ENCODE results near the gene WDR31.
A peak's percentile ranks its signal among the peaks of the same experiment; 100 is the strongest.

Gene WDR31

DNA sequence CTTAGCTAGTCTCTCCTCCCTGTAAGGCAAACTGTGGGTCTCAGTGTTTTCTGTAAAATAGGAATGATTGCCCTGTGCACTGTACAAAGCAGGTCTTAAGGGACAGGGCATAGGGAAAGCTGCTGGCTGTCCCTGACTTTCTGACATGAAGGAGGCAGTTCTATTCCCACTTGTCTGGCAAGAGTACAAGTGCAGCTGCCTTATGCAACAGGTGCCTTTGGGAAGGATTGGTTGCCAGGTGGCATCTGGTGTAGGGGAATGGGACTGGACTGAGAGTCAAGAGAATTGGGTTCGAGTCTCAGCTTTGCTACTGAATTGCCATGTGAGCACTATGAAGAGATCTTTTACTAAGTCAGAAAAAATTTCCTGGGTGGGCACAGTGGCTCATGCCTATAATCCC lies 19.3 kb upstream of the WDR31 start:
- CTCF ChIA-PET = interaction anchor here (0.9 to 1.7 kb wide), 2 partner anchors 9 to 14 kb away, joined by 4 to 5 read pairs; no protein-coding TSS in a partner anchor
- no peaks in the 10 kb centered on the region for H3K27me3 ChIP-seq (replicated peaks in 2 of 5; ENCODE audit: control insufficient read depth in 4 of 5, insufficient read depth in 5 of 5, low read length in 4 of 5)
- POLR2A ChIA-PET = no interaction called here

DNA sequence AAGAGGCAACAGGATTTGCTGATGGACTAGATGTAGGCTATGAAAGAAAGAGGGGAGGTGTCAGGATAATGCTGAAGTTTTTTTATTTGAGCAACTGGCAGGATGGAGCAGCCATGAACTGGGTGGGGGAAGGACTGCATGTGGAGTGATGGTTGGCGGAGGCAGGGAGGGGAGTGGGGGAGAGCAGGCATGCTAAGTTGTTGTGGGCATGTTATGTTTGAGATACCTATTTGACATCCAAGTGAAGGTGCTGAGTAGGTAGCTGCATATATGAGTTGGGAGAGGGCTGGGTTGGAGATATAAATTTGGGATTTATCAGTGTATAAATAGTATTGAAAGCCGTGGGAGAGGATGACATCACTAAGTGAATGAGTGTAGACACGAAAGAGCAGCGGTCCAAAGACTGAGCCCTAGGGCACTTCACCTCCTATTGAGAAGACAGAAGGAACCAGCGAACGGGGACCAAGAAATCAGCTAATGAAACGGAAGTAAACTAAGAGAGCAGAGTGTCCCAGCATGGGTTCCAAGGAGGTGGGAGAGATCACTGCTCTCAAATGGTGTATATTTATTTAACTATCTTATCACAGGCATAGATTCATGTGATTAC lies 16.7 kb upstream of the WDR31 start:
- ChIA-PET CTCF (interaction anchor here (1.4 to 1.6 kb wide), 3 partner anchors 8 to 43 kb away, joined by 5 to 7 read pairs (median 6); partner anchors contain the start of gene BSPRY), POLR2A (interaction anchor here (1.2 kb wide), 1 partner anchor 9 kb away, joined by 3 read pairs; no protein-coding TSS in a partner anchor)
- no peak overlapping the region for H3K27ac ChIP-seq (ENCODE audit: insufficient read depth in 1 of 2, low read depth in 1 of 2, low read length in 2 of 2, poor library complexity in 1 of 2, severe bottlenecking in 2 of 2)
- H3K27me3 ChIP-seq (replicated peaks in 2 of 5; ENCODE audit: control insufficient read depth in 4 of 5, insufficient read depth in 5 of 5, low read length in 4 of 5) = no peaks in the 10 kb centered on the region
- peaks cover 9 to 68% (median 19%) of the 10 kb centered on the region in 4 experiments for H3K36me3 ChIP-seq (ENCODE audit: control insufficient read depth in 4 of 4, insufficient read depth in 4 of 4, low read length in 3 of 4)
- 97% methylated on average over 4 of the region's 7 CpGs for WGBS (ENCODE audit: insufficient coverage)
- no peak overlapping the region for H3K4me3 ChIP-seq (ENCODE audit: control insufficient read depth in 1 of 7, extremely low read depth in 1 of 7, insufficient read depth in 4 of 7, low read depth in 2 of 7, low read length in 6 of 7)
- H3K9me3 ChIP-seq (ENCODE audit: control extremely low read depth in 1 of 5, control insufficient read depth in 4 of 5, insufficient read depth in 2 of 5, low read depth in 1 of 5, low read length in 4 of 5) = no peaks in the 10 kb centered on the region
- no peak for DNase-seq
- H3K4me1 ChIP-seq (ENCODE audit: control extremely low read depth in 1 of 4, control insufficient read depth in 4 of 4, insufficient read depth in 4 of 4, low read length in 3 of 4) = peaks cover 0 to 14% (median 10%) of the 10 kb centered on the region in 4 experiments

More for the DNA sequence above, 19.3 kb upstream of the WDR31 start:
- 100% methylated on average over 1 of the region's 1 CpG for WGBS (ENCODE audit: insufficient coverage)
- DNase-seq = no peak
- H3K9me3 ChIP-seq (ENCODE audit: control extremely low read depth in 1 of 5, control insufficient read depth in 4 of 5, insufficient read depth in 2 of 5, low read depth in 1 of 5, low read length in 4 of 5) = no peaks in the 10 kb centered on the region
- H3K36me3 ChIP-seq (ENCODE audit: control insufficient read depth in 4 of 4, insufficient read depth in 4 of 4, low read length in 3 of 4) = peaks cover 9 to 77% (median 24%) of the 10 kb centered on the region in 4 experiments
- H3K4me1 ChIP-seq (ENCODE audit: control extremely low read depth in 1 of 4, control insufficient read depth in 4 of 4, insufficient read depth in 4 of 4, low read length in 3 of 4) = no peaks in the 10 kb centered on the region
- H3K27ac ChIP-seq (ENCODE audit: insufficient read depth in 1 of 2, low read depth in 1 of 2, low read length in 2 of 2, poor library complexity in 1 of 2, severe bottlenecking in 2 of 2) = no peak overlapping the region
- no peak overlapping the region for H3K4me3 ChIP-seq (ENCODE audit: control insufficient read depth in 1 of 7, extremely low read depth in 1 of 7, insufficient read depth in 4 of 7, low read depth in 2 of 7, low read length in 6 of 7)

DNA sequence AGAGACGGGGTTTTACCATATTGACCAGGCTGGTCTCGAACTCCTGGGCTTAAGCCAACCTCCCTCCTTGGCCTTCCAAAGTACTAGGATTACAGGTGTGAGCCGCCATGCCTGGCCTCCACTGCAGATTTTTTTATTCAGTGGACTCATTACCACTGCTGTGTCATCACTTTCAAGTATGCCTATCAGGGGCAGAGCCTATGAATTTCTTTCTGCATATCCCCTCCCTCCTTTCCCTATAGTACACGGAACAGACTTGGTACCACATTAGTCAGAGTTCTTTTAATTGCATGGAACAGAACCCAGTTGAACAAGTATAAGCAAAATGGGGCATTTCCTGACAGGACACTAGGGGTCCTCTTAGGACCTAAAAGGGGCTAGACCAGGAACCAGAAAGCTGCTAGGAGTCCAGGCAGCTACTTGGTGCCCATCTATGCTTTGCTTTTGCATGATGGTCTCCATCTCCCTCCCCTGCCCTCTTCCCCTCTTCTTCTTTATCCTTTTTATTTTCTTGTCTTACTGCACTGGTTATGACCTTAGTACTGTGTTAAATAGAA lies 15.0 kb upstream of the WDR31 start:
- DNase-seq = peak in 1 of 3 donors; percentile 36
- Histone ChIP-seq H3K4me3 (ENCODE audit: control insufficient read depth in 1 of 7, extremely low read depth in 1 of 7, insufficient read depth in 4 of 7, low read depth in 2 of 7, low read length in 6 of 7) (no peak overlapping the region), H3K36me3 (ENCODE audit: control insufficient read depth in 4 of 4, insufficient read depth in 4 of 4, low read length in 3 of 4) (peaks cover 2 to 52% (median 8%) of the 10 kb centered on the region in 4 experiments), H3K27ac (ENCODE audit: insufficient read depth in 1 of 2, low read depth in 1 of 2, low read length in 2 of 2, poor library complexity in 1 of 2, severe bottlenecking in 2 of 2) (no peak overlapping the region), H3K9me3 (ENCODE audit: control extremely low read depth in 1 of 5, control insufficient read depth in 4 of 5, insufficient read depth in 2 of 5, low read depth in 1 of 5, low read length in 4 of 5) (no peaks in the 10 kb centered on the region), H3K4me1 (ENCODE audit: control extremely low read depth in 1 of 4, control insufficient read depth in 4 of 4, insufficient read depth in 4 of 4, low read length in 3 of 4) (peaks cover 14 to 30% (median 26%) of the 10 kb centered on the region in 4 experiments), H3K27me3 (replicated peaks in 2 of 5; ENCODE audit: control insufficient read depth in 4 of 5, insufficient read depth in 5 of 5, low read length in 4 of 5) (no peaks in the 10 kb centered on the region)
- 100% methylated on average over 3 of the region's 4 CpGs for WGBS (ENCODE audit: insufficient coverage)
- ChIA-PET CTCF (interaction anchor here (0.9 to 1.6 kb wide), 7 partner anchors 10 to 55 kb away, joined by 3 to 7 read pairs (median 5); partner anchors contain the start of genes C9orf43 and POLE3), POLR2A (no interaction called here)

DNA sequence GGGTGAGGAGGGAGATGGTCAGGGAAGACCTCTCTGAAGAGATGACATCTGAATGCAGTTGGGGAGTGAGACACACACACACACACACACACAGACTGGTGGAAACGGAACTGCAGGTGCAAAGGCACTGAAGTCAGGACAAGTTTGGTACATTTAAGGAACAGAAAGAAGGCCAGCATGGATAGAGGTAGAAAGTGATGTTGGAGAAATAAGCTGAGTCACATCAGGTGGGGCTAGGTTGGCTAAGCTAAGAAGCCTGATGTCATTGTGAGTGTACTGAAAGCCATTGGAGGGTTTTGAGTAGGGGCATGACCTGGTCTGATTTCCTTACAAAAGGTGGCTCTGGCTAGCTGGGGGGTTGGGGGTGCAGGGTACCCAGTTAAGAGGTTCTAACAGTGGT lies 12.3 kb upstream of the WDR31 start:
- WGBS (ENCODE audit: insufficient coverage) = no CpG with 5 or more reads among the region's 1 CpG
- CTCF ChIA-PET = interaction anchor here (4.9 to 5.8 kb wide), 2 partner anchors 12 to 48 kb away, joined by 28 to 48 read pairs; partner anchors contain the start of gene ALAD
- POLR2A ChIA-PET = no interaction called here
- Histone ChIP-seq H3K27ac (ENCODE audit: insufficient read depth in 1 of 2, low read depth in 1 of 2, low read length in 2 of 2, poor library complexity in 1 of 2, severe bottlenecking in 2 of 2) (peak overlapping the region; percentile 1 to 35), H3K4me3 (ENCODE audit: control insufficient read depth in 1 of 7, extremely low read depth in 1 of 7, insufficient read depth in 4 of 7, low read depth in 2 of 7, low read length in 6 of 7) (no peak overlapping the region), H3K4me1 (ENCODE audit: control extremely low read depth in 1 of 4, control insufficient read depth in 4 of 4, insufficient read depth in 4 of 4, low read length in 3 of 4) (peaks cover 17 to 49% (median 37%) of the 10 kb centered on the region in 4 experiments), H3K36me3 (ENCODE audit: control insufficient read depth in 4 of 4, insufficient read depth in 4 of 4, low read length in 3 of 4) (peaks cover 0 to 31% (median 4%) of the 10 kb centered on the region in 4 experiments), H3K27me3 (replicated peaks in 2 of 5; ENCODE audit: control insufficient read depth in 4 of 5, insufficient read depth in 5 of 5, low read length in 4 of 5) (no peaks in the 10 kb centered on the region), H3K9me3 (ENCODE audit: control extremely low read depth in 1 of 5, control insufficient read depth in 4 of 5, insufficient read depth in 2 of 5, low read depth in 1 of 5, low read length in 4 of 5) (no peaks in the 10 kb centered on the region)
- DNase-seq = peak in 2 of 3 donors; percentile 67 to 79

GRCh38 chr9:113352006-113352405 lies 11.9 kb upstream of the WDR31 start:
- H3K36me3 ChIP-seq (ENCODE audit: control insufficient read depth in 4 of 4, insufficient read depth in 4 of 4, low read length in 3 of 4) = peaks cover 0 to 28% (median 4%) of the 10 kb centered on the region in 4 experiments
- H3K4me3 ChIP-seq (ENCODE audit: control insufficient read depth in 1 of 7, extremely low read depth in 1 of 7, insufficient read depth in 4 of 7, low read depth in 2 of 7, low read length in 6 of 7) = no peak overlapping the region
- H3K27me3 ChIP-seq (replicated peaks in 2 of 5; ENCODE audit: control insufficient read depth in 4 of 5, insufficient read depth in 5 of 5, low read length in 4 of 5) = no peaks in the 10 kb centered on the region
- no peaks in the 10 kb centered on the region for H3K9me3 ChIP-seq (ENCODE audit: control extremely low read depth in 1 of 5, control insufficient read depth in 4 of 5, insufficient read depth in 2 of 5, low read depth in 1 of 5, low read length in 4 of 5)
- DNase-seq = no peak
- peaks cover 17 to 53% (median 39%) of the 10 kb centered on the region in 4 experiments for H3K4me1 ChIP-seq (ENCODE audit: control extremely low read depth in 1 of 4, control insufficient read depth in 4 of 4, insufficient read depth in 4 of 4, low read length in 3 of 4)
- POLR2A ChIA-PET = no interaction called here
- H3K27ac ChIP-seq (ENCODE audit: insufficient read depth in 1 of 2, low read depth in 1 of 2, low read length in 2 of 2, poor library complexity in 1 of 2, severe bottlenecking in 2 of 2) = peak overlapping the region; percentile 6 to 35
- CTCF ChIA-PET = interaction anchor here (2.5 to 5.8 kb wide), 4 partner anchors 12 to 56 kb away, joined by 9 to 48 read pairs (median 21); partner anchors contain the start of genes ALAD and WDR31
- no CpG with 5 or more reads among the region's 6 CpGs for WGBS (ENCODE audit: insufficient coverage)

GRCh38 chr9:113350937-113351336 lies 10.9 kb upstream of the WDR31 start:
- DNase-seq = peak; percentile 84 to 97 (median 93)
- ChIA-PET POLR2A (interaction anchor here (0.6 to 0.8 kb wide), 3 partner anchors 26 to 76 kb away, joined by 3 read pairs; partner anchors contain the start of genes CDC26, HDHD3 and PRPF4), CTCF (interaction anchor here (1.2 to 5.8 kb wide), 12 partner anchors 8 to 57 kb away, joined by 3 to 48 read pairs (median 8); partner anchors contain the start of genes ALAD and WDR31)
- H3K36me3 ChIP-seq (ENCODE audit: control insufficient read depth in 4 of 4, insufficient read depth in 4 of 4, low read length in 3 of 4) = peaks cover 0 to 18% (median 4%) of the 10 kb centered on the region in 4 experiments
- H3K27ac ChIP-seq (ENCODE audit: insufficient read depth in 1 of 2, low read depth in 1 of 2, low read length in 2 of 2, poor library complexity in 1 of 2, severe bottlenecking in 2 of 2) = peak overlapping the region; percentile 89 to 90
- H3K4me1 ChIP-seq (ENCODE audit: control extremely low read depth in 1 of 4, control insufficient read depth in 4 of 4, insufficient read depth in 4 of 4, low read length in 3 of 4) = peaks cover 17 to 53% (median 39%) of the 10 kb centered on the region in 4 experiments
- WGBS (ENCODE audit: insufficient coverage) = 2% methylated on average over 6 of the region's 6 CpGs
- H3K27me3 ChIP-seq (replicated peaks in 2 of 5; ENCODE audit: control insufficient read depth in 4 of 5, insufficient read depth in 5 of 5, low read length in 4 of 5) = no peaks in the 10 kb centered on the region
- H3K4me3 ChIP-seq (ENCODE audit: control insufficient read depth in 1 of 7, extremely low read depth in 1 of 7, insufficient read depth in 4 of 7, low read depth in 2 of 7, low read length in 6 of 7) = peak overlapping the region in 6 of 7 experiments; percentile 68 to 94 (median 80)
- H3K9me3 ChIP-seq (ENCODE audit: control extremely low read depth in 1 of 5, control insufficient read depth in 4 of 5, insufficient read depth in 2 of 5, low read depth in 1 of 5, low read length in 4 of 5) = no peaks in the 10 kb centered on the region

All from common myeloid progenitor, CD34-positive (primary cell).